HG03469 (cell line): ENCODE measurements around the gene PARD3B.

Experiments used
- ATAC-seq: cut with Tn5 transposase; IDR thresholded peaks from one replicate; pipeline ENCODE4 v1.9.1; 2021; ENCODE audit warnings: mild to moderate bottlenecking, moderate library complexity, moderate number of reproducible peaks; ENCODE audit not compliant: unreplicated experiment

Gene PARD3B

DNA sequence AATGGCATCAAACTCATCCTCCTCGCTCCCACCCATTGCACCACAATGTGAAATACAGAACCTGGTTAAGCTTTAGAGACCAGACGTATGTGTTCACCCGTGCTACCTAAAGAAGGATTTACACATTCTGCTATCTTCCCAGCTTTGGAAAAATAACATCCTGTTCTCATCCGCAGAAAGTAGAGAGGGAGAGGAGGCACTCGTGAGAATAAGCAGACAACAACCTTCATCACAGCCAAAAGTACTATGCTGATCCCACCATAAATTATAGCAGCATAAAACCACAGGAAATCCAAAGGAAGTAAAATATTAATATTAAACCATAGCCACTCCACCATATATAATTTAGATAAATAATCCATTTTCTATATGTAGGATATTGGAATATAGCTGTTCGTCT is 1025.4 kb downstream of the PARD3B start:
- no peak for ATAC-seq

DNA sequence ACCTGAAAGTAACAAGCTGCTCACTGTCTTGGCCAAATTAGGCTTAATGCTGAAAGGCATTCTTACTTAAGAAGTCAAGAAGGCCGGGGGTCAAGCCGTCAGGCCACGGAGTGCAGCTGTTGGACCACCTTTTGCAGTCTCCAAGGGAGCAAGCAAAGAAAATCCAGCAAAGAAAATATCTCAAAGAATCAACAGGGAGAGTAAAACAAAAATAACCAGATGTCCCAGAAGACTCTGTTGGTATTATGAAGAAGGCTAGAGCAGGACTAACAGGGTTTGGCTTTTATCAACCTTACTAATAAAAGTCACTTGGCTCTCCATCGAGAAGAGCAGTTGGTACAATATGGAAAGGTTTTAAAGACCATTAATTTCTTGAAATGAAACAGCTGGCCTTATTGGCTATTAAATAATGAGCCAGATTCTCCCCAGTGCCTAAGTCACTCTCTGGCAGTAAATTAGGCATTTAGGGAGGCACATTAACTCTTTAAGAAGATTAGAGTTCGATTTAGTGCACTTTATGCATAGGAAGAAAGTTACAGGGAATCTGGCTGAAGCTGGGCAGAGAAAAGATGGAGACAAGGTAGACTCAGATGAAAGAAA is 1026.2 kb downstream of the PARD3B start:
- ATAC-seq: no peak

DNA sequence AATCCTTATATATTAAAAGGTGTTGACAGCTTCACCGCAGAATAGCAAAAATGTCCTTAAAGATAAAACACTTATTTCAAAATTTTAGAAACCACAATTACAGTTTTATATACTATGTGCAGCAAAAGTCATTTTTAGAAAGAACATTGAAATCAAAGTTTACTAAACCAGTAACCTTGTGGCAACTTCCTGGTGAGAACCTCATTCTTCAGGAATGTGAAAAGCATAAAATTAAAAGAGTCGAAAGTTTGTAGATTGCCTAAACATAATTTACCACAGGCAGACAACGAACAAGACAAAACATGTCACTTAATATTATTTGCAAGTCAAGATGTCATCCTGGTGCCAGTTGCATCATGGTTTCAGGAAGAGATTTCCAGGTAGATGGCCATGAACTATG is 1028.7 kb downstream of the PARD3B start:
- no peak for ATAC-seq

DNA sequence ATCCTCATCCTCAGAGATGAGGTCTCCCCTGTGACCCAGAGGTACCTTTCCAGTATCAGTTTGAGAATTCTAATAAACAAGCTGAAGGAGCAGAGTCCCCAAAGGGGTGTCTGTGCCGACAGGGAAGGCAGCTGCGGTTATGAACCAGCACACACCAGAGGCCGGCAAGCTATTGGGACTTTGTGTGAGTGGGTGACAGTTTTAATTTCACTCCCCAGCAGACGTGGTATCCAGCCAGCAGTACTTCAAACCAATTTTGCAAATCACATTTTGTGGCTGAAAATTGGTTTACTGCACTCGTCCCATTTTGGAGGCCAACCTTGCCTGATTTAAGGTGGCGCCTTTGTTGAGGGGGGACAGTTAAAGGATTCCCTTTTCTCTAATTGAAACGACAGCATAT is 1034.1 kb downstream of the PARD3B start:
- no peak for ATAC-seq

DNA sequence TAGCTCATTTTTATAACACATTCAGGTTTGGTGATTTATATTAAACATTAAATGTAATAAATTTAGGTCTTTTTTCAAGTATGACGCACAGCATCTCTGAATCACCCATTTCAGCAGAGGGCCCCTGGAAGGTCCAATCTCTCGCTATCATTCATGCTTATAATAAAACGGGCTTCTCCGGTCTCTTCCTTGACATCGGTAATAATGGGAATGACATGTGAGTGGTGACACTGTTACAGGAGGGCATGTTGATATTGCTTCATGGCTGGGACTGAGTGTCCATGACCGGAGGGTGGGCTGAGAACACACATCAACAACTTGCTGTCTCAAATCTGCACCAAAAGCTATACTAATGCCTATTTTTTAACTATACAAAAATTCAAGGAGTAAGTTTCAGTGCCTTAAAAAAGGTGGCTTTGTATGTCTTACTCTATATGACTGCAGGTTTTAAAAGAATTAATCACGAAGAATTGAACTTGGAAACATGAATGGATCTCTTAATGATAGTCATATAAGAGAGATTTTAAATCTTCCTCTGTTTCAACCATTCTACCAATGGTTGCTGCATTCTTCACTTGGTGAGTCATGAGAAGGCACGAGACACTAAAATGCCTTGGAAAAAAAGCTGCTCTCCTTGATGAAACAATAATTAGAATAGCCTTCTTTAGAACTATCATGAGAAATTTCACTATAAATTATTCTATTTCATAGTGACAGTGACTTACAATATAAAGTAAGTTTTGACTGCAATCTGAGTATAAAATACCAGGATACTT is 1035.1 kb downstream of the PARD3B start:
- no peak for ATAC-seq

DNA sequence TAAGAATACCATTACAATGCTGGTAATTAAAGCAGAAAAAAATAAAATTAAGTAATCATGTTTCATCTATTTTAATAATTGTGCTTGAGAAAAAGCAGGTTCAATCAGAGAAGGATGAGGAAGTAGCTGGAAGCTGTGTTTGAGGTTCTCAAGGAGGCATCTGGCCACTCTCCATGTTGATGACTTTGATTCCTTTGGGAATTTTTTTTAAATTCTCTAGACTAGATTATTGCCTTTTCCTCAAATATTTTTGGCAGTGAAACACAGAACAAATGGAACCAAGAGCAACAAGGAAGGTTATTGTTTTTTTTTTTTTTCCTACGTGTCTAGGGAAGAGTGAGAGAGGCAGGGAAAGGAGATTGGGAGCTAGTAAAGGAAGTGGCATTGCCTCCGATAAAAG is 1037.1 kb downstream of the PARD3B start:
- no peak for ATAC-seq

DNA sequence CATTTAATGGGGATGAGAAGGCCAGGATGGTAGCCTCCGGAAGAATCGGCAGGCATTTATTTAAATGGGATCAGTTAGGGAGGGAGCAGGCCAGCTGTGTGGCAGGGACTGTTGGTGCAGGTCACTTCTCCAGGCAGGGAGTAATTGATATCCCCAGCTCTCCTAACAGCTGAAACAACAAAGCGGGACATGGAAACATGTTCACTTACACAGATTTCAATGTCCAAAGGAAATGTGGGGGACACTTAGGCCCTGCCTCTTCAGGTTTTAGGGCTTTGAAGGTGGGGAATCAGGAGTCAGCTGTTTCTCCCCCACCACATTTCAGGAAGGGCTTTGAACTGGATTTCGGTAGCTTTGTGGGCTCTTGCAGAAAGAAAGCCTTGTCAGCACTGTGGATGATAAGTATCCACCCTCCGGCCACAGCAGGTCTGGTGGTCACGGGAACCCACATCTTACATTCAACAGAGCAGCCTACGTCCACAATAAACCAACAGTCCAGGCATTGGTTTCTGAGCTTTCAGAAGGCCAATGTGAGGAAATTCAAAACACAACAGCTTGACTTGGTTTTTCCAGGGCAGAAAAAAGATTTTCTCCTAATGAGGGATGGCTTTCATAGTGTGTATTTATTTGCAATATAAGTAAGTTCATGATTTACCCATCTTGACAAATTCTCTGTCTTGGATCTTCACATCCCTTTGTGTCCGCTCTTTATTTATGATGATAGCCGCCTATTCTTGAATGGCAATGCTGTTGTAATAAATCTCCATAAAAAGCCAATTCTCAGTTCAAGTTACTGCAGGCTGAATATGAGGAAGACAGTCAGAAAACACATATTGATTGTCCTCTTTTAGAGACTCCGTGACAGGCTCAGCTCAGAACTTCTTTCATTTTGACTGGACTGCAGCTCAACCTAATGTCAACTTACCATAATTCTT is 1040.4 kb downstream of the PARD3B start:
- ATAC-seq: no peak

GRCh38 chr2:205586626-205587025 is 1041.4 kb downstream of the PARD3B start:
- no peak for ATAC-seq

GRCh38 chr2:205589479-205589878 is 1044.2 kb downstream of the PARD3B start:
- ATAC-seq: no peak

DNA sequence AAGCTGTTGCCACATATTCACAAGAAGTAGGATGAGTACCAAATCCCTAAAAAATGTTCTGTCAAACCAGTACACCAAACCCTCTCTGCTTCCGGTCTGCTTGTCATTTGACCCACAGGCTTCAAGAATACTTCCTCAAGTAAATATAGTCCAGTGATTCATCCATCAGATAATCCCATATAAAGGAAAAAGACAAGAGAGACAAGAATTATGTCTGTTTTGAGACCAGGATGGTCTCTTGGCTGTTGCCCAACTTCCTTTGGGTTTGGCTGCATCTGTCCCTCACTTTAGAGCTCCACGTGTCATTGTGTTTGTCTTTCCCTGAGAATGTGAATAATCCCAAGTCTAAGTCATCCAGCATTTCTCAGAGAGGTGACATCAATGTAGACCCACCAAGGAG is 1045.5 kb downstream of the PARD3B start:
- ATAC-seq: no peak

GRCh38 chr2:205593891-205594290 is 1048.6 kb downstream of the PARD3B start:
- no peak for ATAC-seq

DNA sequence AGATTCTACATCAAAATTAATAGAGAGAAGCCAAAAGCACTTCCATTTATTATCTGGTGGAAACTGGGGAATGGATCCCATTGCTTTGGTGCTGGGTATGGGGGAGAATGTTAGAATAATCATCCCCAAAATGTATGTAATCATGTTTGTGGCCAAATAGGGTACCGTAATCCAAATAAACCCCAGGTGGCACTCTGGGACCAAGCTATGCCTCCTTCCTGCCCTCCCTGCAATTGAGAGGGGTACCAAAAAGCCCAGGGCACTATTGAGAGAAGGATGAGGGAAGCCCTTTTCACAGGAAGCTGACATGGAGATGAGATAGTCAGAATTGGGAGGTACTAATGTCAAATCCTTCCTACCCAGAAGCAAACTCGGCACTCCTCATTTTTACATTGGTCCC is 1051.3 kb downstream of the PARD3B start:
- ATAC-seq: no peak

GRCh38 chr2:205605638-205606304 is 1060.5 kb downstream of the PARD3B start:
- no peak for ATAC-seq

- ATAC-seq: no peak
Measured at GRCh38 chr2:205607146-205607545, 1061.9 kb downstream of the PARD3B start.

GRCh38 chr2:205609113-205609512 is 1063.8 kb downstream of the PARD3B start:
- ATAC-seq: no peak

DNA sequence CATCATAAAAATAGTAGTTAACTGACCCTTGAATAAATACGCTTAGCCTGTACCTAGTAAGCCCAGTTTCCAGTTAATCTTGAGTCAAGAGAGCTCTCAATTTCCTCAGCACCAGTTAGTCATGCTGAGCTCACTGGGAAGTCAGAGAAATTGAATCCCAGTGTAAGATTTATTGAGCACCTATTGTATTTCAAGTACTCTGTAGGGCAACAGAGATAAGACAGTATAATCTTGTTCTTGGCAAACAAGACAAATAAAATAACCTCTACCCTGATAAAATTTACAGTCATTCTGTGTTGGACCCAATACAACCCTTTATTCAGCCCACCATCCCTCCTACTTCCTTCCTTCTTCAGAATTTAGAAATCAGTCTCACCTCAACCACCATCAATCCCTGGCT is 1065.2 kb downstream of the PARD3B start:
- ATAC-seq: no peak

- ATAC-seq: no peak
Measured at GRCh38 chr2:205612636-205613035, 1067.4 kb downstream of the PARD3B start.

GRCh38 chr2:205613970-205614559 is 1068.8 kb downstream of the PARD3B start:
- no peak for ATAC-seq

GRCh38 chr2:205614965-205615364 is 1069.7 kb downstream of the PARD3B start:
- no peak for ATAC-seq

DNA sequence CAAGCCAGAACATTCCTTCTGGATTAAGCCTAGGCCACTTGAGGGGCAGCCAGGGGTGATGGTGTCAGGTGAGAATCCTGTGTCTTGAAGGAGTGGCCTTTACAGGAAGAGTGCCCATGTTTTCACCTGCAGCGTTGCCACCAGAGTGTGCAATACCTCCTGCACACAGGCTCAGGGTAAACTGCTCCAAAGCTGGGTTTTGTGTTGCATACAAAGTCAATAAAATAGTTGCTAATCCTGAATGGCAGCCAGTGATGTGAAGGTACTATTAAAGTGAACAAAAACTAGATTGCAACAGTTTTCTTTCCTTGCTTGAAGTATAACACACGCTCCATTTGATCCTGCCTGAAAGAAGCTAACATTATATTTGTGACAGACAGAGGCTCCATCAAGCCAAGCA is 1072.6 kb downstream of the PARD3B start:
- no peak for ATAC-seq

GRCh38 chr2:205619600-205619999 is 1074.3 kb downstream of the PARD3B start:
- ATAC-seq: no peak
